ENCODE measurements around the gene CSF2.

Gene CSF2

DNA sequence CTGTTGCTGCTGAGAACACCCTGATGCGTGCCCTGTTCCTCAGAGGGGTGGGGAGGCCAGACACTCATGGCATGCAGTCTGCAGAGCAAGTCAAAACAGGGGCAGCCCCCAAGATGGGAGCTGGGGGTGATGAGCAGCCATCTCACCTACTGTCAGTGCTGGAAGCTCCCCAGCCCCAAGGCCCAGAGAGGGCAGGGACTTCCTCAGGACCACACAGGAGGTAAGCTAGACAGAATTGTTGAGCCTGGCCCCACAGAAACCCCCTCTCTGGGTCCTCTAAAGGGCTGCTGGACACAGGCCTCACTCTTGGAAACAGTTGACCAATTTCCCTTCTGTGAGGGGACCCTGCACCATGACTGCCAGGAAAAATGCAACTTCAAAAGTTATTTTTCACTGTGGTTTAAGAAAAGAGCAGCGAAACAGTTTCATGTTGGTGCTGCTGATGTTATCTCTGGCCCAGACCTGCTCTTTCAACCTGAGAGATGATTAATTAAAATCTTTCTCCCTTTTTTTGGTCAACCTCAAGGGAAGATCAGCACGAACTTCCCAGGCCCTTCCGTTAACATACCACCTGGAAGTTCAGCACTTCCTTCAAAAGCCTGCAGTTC is 9.6 kb downstream of the CSF2 start:
- peak; percentile 74 for ATAC-seq

DNA sequence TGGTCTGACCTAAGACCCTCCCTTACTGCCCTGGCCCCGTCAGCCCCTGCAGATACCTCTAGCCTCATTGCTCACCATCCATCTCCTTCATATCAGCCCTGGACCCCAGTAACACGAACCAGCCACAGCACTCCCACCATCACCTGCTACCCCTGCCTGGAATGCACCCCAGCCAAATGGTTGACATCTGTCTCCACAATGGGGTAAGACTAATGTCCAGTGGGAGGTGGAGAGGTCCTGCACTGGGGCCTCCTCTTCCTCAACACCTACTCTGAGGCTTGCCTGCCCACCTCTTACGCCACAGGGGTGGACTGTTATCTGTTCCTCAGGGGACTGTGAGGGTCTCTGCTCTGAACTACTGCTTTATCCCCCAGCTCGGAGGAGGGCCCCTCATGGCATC is 12.1 kb downstream of the CSF2 start:
- no peaks in the 10 kb centered on the region for H3K9me3 Mint-ChIP-seq
- H3K36me3 Mint-ChIP-seq, result no peaks in the 10 kb centered on the region
- H3K4me3 Mint-ChIP-seq, result no peak overlapping the region
- peaks cover 24% of the 10 kb centered on the region for H3K4me1 Mint-ChIP-seq
- H3K27me3 Mint-ChIP-seq, result no peaks in the 10 kb centered on the region
- ATAC-seq, result no peak
- H3K27ac Mint-ChIP-seq, result peak overlapping the region; percentile 16

More for the DNA sequence above, 9.6 kb downstream of the CSF2 start:
- Mint-ChIP-seq H3K36me3 (no peaks in the 10 kb centered on the region), H3K27me3 (no peaks in the 10 kb centered on the region), H3K4me3 (no peak overlapping the region), H3K4me1 (peaks cover 20% of the 10 kb centered on the region), H3K27ac (peak overlapping the region; percentile 26), H3K9me3 (no peaks in the 10 kb centered on the region)

DNA sequence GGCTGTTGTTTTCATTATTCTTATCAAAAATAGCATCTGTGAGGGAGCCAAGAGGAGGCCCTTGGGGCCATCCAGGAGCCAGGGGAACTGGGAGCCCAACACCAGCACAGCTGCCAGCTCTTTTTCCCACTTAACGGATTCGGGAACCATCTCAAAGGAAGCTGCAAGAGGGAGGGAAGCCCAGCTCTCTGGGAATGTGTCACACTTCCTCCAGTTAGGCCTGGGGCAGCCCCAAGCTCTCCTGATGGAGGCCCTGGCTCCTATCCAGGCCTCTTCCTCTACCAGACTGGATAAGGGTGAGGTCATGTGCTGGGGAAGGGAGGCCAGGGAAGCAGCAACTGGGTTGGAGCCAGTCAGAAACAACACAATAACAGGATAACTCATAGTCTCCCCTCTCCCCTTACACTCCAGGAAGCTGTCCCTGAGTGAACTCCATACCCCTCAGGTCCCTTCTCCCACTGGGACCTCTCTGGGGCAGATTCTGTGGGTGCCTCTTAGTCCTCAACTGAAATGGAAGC is 12.7 kb downstream of the CSF2 start:
- Mint-ChIP-seq H3K9me3 (no peaks in the 10 kb centered on the region), H3K27me3 (no peaks in the 10 kb centered on the region), H3K4me1 (peaks cover 24% of the 10 kb centered on the region), H3K27ac (peak overlapping the region; percentile 16), H3K36me3 (no peaks in the 10 kb centered on the region), H3K4me3 (no peak overlapping the region)
- ATAC-seq, result no peak

DNA sequence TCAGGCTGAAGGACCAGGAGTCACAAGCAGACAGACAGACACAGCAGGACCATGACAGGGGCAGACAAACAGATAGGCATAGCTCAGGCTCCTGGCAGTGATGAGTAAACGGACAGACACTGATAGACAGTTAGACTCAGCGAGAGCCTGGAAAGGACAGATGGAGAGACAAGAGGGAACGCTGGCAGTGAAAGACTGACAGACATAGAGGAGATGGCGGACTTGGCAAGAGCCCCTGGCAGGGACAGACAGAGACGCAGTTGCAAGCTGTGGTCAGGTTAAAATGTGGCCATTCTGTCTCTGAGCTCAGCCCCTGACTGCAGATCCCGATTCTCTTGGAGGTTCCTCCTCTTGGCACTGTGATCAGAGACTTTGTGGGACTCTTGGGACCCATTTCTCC is 13.6 kb downstream of the CSF2 start:
- Mint-ChIP-seq H3K4me1 (peaks cover 24% of the 10 kb centered on the region), H3K36me3 (no peaks in the 10 kb centered on the region), H3K9me3 (no peaks in the 10 kb centered on the region), H3K27ac (peak overlapping the region; percentile 16), H3K4me3 (no peak overlapping the region), H3K27me3 (no peaks in the 10 kb centered on the region)
- ATAC-seq, result no peak

DNA sequence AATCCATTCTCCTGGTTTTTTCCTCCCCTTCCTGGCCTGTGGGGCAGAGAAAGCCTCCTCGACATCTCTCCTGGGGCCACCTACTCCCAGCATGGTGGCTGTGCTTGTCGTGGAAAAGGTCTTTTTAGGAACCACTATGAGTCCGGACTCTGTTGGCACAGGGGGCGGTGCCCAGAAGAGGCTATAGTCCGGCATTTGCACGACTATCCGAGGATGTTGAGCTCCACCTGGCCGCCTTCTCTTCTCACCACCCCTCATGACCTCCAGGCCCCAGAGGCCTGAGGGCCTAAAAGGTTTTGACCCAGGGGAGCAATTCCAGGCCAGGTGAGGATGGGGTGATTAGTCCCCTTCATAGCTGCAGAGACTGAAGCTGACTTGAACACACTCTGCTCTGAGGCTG is 14.1 kb downstream of the CSF2 start:
- Mint-ChIP-seq H3K27ac (peak overlapping the region; percentile 15), H3K36me3 (no peaks in the 10 kb centered on the region), H3K4me1 (peaks cover 24% of the 10 kb centered on the region), H3K4me3 (no peak overlapping the region), H3K9me3 (no peaks in the 10 kb centered on the region), H3K27me3 (no peaks in the 10 kb centered on the region)
- no peak for ATAC-seq

DNA sequence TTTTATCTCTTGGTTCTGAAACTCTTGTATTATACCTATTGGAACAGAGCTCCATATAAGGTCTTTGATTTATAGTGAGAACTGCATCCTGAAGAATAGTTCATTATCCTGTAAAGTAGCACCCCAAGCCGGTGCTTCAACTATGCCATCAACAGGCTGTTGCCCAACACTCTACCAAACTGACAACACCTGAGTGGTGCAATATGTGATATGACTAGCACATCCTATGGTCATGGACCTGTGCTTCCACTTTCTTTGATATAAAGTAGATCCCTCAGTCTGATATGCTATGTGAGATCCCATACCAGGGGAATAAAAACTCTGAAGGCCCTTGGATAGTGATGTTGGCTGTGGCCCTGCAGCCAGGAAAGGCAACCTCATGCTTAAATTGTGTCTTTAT is 15.8 kb downstream of the CSF2 start:
- Mint-ChIP-seq H3K27ac (no peak overlapping the region), H3K4me1 (peaks cover 25% of the 10 kb centered on the region), H3K9me3 (no peaks in the 10 kb centered on the region), H3K27me3 (no peaks in the 10 kb centered on the region), H3K4me3 (no peak overlapping the region), H3K36me3 (no peaks in the 10 kb centered on the region)
- ATAC-seq, result no peak

DNA sequence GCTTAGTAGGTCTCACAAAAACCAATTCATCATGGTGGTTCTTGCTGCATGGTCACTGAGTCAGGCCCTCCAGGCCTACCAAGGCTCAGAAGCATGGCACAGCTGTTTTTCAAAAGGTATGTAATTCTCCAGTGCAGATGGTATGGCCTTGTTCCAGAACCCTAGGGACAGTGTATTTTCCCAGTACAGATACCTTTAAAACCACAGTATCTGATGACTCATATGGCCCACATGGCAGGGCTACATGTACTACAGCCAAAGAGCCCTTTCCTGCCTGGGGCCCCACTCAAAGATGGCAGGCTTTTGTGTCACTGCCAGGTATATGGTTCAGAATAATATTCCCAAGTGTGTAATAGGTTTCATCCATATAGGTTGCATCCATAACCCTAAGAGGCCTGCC is 16.5 kb downstream of the CSF2 start:
- peak; percentile 49 for ATAC-seq
- no peaks in the 10 kb centered on the region for H3K36me3 Mint-ChIP-seq
- no peak overlapping the region for H3K27ac Mint-ChIP-seq
- H3K4me1 Mint-ChIP-seq, result peaks cover 29% of the 10 kb centered on the region
- H3K4me3 Mint-ChIP-seq, result no peak overlapping the region
- no peaks in the 10 kb centered on the region for H3K9me3 Mint-ChIP-seq
- H3K27me3 Mint-ChIP-seq, result no peaks in the 10 kb centered on the region

DNA sequence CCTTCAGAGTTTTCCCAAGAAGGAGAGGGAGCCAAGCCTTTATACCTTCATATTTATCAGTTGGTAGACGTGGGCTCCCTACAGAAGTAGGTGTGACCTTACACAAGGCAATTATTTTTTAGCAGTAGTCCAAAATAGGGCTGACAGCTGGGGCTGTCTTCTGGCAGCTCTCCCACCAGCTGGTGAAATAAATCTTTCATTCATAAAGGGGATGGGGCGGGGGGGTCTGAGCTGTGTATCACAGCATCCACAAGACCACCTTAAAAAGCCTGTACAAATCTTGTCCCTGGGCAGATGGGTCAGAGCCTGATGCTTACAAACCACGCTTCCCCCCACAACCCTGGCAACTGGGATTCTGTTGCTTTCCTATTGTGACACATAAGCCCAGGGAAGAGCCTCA is 19.7 kb downstream of the CSF2 start:
- Mint-ChIP-seq H3K27me3 (no peaks in the 10 kb centered on the region), H3K4me1 (peaks cover 38% of the 10 kb centered on the region), H3K9me3 (no peaks in the 10 kb centered on the region), H3K27ac (peak overlapping the region; percentile 95), H3K36me3 (no peaks in the 10 kb centered on the region), H3K4me3 (no peak overlapping the region)
- ATAC-seq, result no peak

DNA sequence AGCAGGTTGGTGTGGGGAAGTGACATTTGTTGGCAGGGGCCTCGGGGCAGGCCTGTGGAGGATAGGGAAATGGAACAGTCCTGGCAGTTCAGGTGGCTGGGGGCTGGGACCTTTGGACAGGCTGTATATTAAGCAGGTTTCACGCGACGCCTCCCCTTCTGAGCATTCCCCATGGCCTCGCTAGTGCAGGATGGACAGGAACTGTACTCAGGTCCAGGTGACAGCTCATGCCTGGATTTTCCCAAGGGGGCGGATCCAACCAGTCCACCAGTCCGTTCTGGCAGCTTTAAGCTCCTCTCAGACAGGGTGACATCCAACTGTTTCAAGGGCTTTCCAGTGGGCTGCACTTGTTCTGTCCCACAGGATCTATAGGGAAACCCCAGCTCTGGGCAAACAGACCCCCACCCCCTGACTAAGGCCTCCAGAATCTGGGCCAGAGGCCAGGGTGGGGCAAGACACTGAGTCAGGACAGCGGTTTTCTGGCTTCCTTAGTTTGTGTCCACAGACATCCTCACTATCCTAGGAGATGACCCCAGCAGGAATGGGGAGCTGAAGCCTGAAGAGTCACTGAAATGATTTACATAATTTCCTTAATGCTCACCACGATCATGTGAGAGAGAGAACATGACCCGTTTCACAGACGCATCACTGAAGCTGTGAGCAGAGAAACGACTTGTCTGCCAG is 20.9 kb downstream of the CSF2 start:
- Mint-ChIP-seq H3K9me3 (no peaks in the 10 kb centered on the region), H3K4me1 (peaks cover 49% of the 10 kb centered on the region), H3K4me3 (no peak overlapping the region), H3K27me3 (no peaks in the 10 kb centered on the region), H3K36me3 (no peaks in the 10 kb centered on the region), H3K27ac (peak overlapping the region; percentile 95)
- no peak for ATAC-seq

DNA sequence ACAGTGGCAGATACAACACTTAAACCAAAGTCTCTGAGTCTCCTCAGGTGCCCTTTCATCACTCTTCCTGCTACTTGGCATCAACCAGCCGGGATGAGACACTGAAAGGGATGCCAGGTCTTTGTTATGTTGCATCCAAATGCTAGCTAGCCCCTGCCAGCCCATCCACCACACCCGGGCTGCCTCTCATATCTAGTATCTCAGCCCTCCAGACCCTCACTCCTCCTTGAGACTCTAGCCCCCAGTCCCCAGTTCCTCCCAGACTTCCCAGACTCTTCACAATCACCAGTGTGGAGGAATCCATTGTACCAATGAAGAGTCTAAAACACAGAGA is 21.5 kb downstream of the CSF2 start:
- Mint-ChIP-seq H3K27ac (peak overlapping the region; percentile 95), H3K27me3 (no peaks in the 10 kb centered on the region), H3K9me3 (no peaks in the 10 kb centered on the region), H3K4me3 (no peak overlapping the region), H3K36me3 (no peaks in the 10 kb centered on the region), H3K4me1 (peaks cover 54% of the 10 kb centered on the region)
- ATAC-seq, result no peak

DNA sequence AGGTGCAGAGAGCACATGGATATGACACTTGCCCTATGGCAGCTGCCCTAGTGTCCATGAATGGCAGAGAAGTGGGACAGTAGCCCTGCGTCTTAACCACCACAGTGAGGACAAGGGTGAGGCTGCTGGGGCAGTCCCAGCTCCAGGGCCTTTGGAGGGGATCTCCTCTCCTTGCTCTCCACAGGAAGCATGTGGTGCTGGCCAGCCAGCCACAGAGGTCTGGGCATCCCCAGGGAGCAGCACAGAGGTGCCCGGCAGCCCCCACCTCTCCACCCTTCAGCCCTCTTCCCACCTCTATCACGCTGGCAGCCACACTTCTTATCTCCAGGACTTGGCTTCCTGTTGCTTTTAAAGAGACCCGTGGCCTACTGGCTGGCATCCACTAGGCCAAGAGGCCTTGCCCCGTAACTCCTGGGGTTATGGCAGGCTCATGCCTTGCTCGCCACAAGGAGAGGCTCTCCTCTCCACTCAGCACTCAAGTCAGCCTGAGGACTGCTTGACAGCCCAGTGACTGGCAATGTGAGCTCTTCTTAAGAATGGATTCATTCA is 21.9 kb downstream of the CSF2 start:
- Mint-ChIP-seq H3K4me1 (peaks cover 56% of the 10 kb centered on the region), H3K9me3 (no peaks in the 10 kb centered on the region), H3K36me3 (no peaks in the 10 kb centered on the region), H3K27me3 (no peaks in the 10 kb centered on the region), H3K27ac (peak overlapping the region; percentile 95), H3K4me3 (no peak overlapping the region)
- ATAC-seq, result peak; percentile 54

DNA sequence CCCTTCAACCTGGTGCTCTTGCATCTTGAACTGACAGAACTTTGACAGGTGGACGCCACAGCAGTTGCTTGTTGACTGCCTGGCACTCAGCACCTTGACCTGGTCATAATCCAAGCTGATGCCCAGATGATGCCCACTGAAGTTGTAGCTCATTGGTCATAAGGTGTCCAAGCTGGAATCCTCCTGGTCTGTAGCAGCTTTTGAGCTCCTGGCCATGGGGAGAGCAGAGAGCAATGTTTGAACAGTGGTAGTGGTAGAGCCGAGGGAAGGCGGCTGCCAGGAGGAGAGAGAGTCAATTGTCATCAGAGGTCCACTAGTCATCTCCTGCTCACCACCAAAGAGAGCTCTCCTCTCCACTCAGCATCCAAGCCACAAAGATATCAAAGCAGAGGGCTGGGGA is 23.3 kb downstream of the CSF2 start:
- Mint-ChIP-seq H3K4me3 (no peak overlapping the region), H3K9me3 (no peaks in the 10 kb centered on the region), H3K27me3 (no peaks in the 10 kb centered on the region), H3K4me1 (peaks cover 67% of the 10 kb centered on the region), H3K27ac (peak overlapping the region; percentile 95), H3K36me3 (no peaks in the 10 kb centered on the region)
- no peak for ATAC-seq

DNA sequence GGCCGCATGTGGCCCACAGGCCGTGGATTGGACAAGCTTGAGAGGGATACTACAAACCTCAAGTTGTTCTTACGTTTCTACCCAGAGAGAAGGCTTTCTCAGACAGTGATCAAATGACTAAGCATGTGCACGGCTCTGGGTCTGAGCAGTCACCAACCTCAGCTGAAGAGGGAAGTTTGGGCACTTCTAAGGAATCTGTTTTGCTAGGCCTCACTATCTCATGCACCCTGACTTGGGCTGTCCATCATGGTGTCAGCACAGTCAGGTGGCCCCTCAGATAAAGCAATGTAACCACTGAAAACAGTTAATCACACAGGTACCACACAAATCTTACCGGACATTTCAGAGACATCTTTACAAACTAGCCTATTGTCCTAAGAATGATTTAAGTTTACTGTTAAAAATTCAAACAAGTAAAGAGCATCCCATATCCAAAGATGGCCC is 24.6 kb downstream of the CSF2 start:
- Mint-ChIP-seq H3K4me1 (peaks cover 79% of the 10 kb centered on the region), H3K27ac (peak overlapping the region; percentile 95), H3K9me3 (no peaks in the 10 kb centered on the region)

DNA sequence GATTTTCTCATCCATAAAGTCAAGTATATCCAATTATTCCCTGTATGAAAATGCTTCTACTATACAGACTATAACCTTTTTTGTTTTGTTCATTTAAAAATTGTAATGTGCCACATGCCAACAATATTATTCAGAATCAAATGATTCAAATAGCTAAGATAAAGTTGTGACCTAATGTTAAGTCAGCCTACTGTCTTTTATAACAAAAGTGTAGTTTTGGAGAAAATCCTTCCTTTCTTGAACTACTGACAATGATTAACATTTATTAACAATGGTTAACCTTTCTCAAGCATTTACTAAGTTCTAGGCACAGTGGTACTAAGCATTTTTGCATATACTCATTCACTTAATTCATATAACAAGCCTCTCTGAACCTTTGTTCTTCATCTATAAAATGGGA is 25.0 kb downstream of the CSF2 start:
- Mint-ChIP-seq H3K27me3 (no peaks in the 10 kb centered on the region), H3K27ac (peak overlapping the region; percentile 95), H3K4me1 (peaks cover 84% of the 10 kb centered on the region), H3K36me3 (no peaks in the 10 kb centered on the region), H3K4me3 (peak overlapping the region; percentile 41), H3K9me3 (no peaks in the 10 kb centered on the region)
- ATAC-seq, result no peak

More for the DNA sequence above, 24.6 kb downstream of the CSF2 start:
- peak; percentile 61 for ATAC-seq
- no peak overlapping the region for H3K4me3 Mint-ChIP-seq
- H3K36me3 Mint-ChIP-seq, result no peaks in the 10 kb centered on the region
- H3K27me3 Mint-ChIP-seq, result no peaks in the 10 kb centered on the region

DNA sequence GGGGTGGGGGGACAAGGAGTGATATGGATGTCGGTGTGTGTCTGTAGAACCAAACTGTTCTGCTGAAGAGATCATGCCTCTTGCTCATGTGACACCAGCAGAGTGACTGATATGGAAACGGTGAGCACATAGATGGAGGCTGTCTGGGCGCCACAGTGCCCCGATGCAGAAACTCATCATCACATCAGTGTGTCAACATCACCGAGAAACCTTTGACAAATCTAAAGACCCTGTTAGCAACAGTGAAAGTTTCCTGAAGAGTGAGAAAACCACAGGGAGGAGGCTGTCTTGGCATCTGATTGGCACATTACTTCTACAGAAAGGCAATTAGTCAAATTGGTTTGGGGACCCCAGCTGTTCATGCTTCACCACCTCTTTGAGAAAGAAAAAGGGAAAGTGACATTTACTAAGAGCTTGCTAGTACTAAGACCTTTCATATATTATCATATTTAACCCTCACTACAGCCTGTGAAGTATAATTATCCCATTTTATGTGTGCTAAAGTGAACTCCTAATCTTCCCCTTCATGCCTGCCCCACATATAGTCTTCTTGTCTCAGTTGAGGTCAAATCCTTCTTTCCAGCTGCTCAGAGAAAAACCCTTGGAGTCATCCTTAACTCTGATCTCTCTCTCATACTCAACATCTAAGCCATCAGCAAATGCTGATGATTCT is 25.6 kb downstream of the CSF2 start:
- ATAC-seq, result peak; percentile 73
- Mint-ChIP-seq H3K27me3 (no peaks in the 10 kb centered on the region), H3K4me3 (peak overlapping the region; percentile 41), H3K27ac (peak overlapping the region; percentile 95), H3K9me3 (no peaks in the 10 kb centered on the region), H3K4me1 (peaks cover 84% of the 10 kb centered on the region), H3K36me3 (no peaks in the 10 kb centered on the region)
